Activated CD8-positive, alpha-beta T cell treated with anti-CD3 and anti-CD28 coated beads for 36 hours (primary cell): ENCODE data around the gene STX3. TPM values are rescaled to one million over a fixed set of nuclear protein-coding genes. Genes with fewer than 3 reads are reported as not detected.

ENCODE experiments used
- ATAC-seq: fragments of 200-7000 bp; cut with Tn5 transposase; one replicate; pipeline ENCODE4 v1.10.0; 2021; ENCODE audit warnings: mild to moderate bottlenecking, moderate library complexity
- CTCF ChIA-PET: fragments of 350-600 bp; sonication (Branson Sonifier 250); formaldehyde crosslinking; loops from one replicate; lab custom pipeline; 2021; ENCODE audit warnings: antibody characterized with exemption; lab: Charles Lee
- POLR2A ChIA-PET: fragments of 350-600 bp; sonication (Branson Sonifier 250); formaldehyde crosslinking; loops from one replicate; lab custom pipeline; 2021; ENCODE audit warnings: antibody characterized with exemption; lab: Charles Lee
- DNase-seq: peaks from one replicate; pipeline ENCODE4 v3.0.0-alpha.2; 2020
- H3K27ac Mint-ChIP-seq: one replicate; pipeline ENCODE4 v1.8.0; 2021; ENCODE audit warnings: mild to moderate bottlenecking, mixed read lengths
- H3K27me3 Mint-ChIP-seq: one replicate; pipeline ENCODE4 v1.8.0; 2021; ENCODE audit warnings: mixed read lengths
- H3K36me3 Mint-ChIP-seq: one replicate; pipeline ENCODE4 v1.8.0; 2021; ENCODE audit warnings: low read depth, mixed read lengths
- H3K4me1 Mint-ChIP-seq: one replicate; pipeline ENCODE4 v1.8.0; 2021; ENCODE audit warnings: low read depth, mixed read lengths
- H3K4me3 Mint-ChIP-seq: one replicate; pipeline ENCODE4 v1.8.0; 2021; ENCODE audit warnings: mild to moderate bottlenecking, moderate library complexity, mixed read lengths
- H3K9me3 Mint-ChIP-seq: one replicate; pipeline ENCODE4 v1.8.0; 2021; ENCODE audit warnings: mixed read lengths
- CTCF ChIP-seq: fragments of 200-600 bp; IDR thresholded peaks from one replicate; pipeline ENCODE4 v1.8.0; 2022; ENCODE audit warnings: antibody characterized with exemption, mild to moderate bottlenecking
- intact Hi-C: fragments of 100-400 bp; cut with micrococcal nuclease; formaldehyde crosslinking; loops from one replicate; pipeline ENCODE4 v1.10.0; 2022
- total RNA-seq, 2 experiments: library from RNA; stranded (reverse); gene quantifications; one replicate each; pipeline ENCODE4 v1.2.3, GENCODE V29; 2021

STX3 gene
- total RNA-seq, 2 experiments from 2014 or later: 8.3 to 9.5 TPM

- no peaks in the 10 kb centered on the region for H3K36me3 Mint-ChIP-seq
- intact Hi-C loops: no loop called here
- no peak for TF ChIP-seq CTCF
- ChIA-PET POLR2A (no interaction called here), CTCF (interaction anchor here (1.1 to 1.2 kb wide), 2 partner anchors 9 to 38 kb away, joined by 3 read pairs; no protein-coding TSS in a partner anchor)
- H3K27ac Mint-ChIP-seq: no peak overlapping the region
- no peak overlapping the region for H3K4me3 Mint-ChIP-seq
- no peaks in the 10 kb centered on the region for H3K27me3 Mint-ChIP-seq
- no peak for ATAC-seq
- DNase-seq: no peak
- no peaks in the 10 kb centered on the region for H3K9me3 Mint-ChIP-seq
- H3K4me1 Mint-ChIP-seq: peaks cover 5% of the 10 kb centered on the region
Measured at GRCh38 chr11:59761993-59762392, 6.8 kb downstream of the STX3 start.

GRCh38 chr11:59765068-59765735 is 10.0 kb downstream of the STX3 start:
- no peaks in the 10 kb centered on the region for H3K9me3 Mint-ChIP-seq

GRCh38 chr11:59766542-59767224 is 11.5 kb downstream of the STX3 start:
- DNase-seq: no peak
- Mint-ChIP-seq H3K9me3 (no peaks in the 10 kb centered on the region), H3K36me3 (no peaks in the 10 kb centered on the region), H3K4me1 (peaks cover 8% of the 10 kb centered on the region), H3K27me3 (no peaks in the 10 kb centered on the region), H3K4me3 (no peak overlapping the region), H3K27ac (no peak overlapping the region)
- TF ChIP-seq CTCF: no peak
- intact Hi-C loops: no loop called here
- CTCF ChIA-PET: interaction anchor here (1.2 to 2.9 kb wide), 2 partner anchors 11 to 35 kb away, joined by 5 to 17 read pairs; partner anchors contain the start of gene STX3
- no peak for ATAC-seq
- POLR2A ChIA-PET: interaction anchor here (1.4 kb wide), 1 partner anchor 21 kb away, joined by 5 read pairs; no protein-coding TSS in a partner anchor

More at GRCh38 chr11:59765068-59765735, 10.0 kb downstream of the STX3 start:
- intact Hi-C loops: no loop called here
- no peaks in the 10 kb centered on the region for H3K36me3 Mint-ChIP-seq
- no peaks in the 10 kb centered on the region for H3K27me3 Mint-ChIP-seq
- H3K4me3 Mint-ChIP-seq: no peak overlapping the region
- no peak for ATAC-seq
- H3K27ac Mint-ChIP-seq: no peak overlapping the region
- ChIA-PET CTCF (interaction anchor here (0.8 to 2.9 kb wide), 2 partner anchors 10 kb away, joined by 3 to 17 read pairs; partner anchors contain the start of gene STX3), POLR2A (interaction anchor here (1.2 kb wide), 1 partner anchor 11 kb away, joined by 3 read pairs; no protein-coding TSS in a partner anchor)
- peaks cover 4% of the 10 kb centered on the region for H3K4me1 Mint-ChIP-seq
- no peak for DNase-seq
- no peak for TF ChIP-seq CTCF

- intact Hi-C loops: no loop called here
- H3K9me3 Mint-ChIP-seq: no peaks in the 10 kb centered on the region
- DNase-seq: peak; percentile 18
- no peak for TF ChIP-seq CTCF
- no peak overlapping the region for H3K27ac Mint-ChIP-seq
- CTCF ChIA-PET: interaction anchor here (1.2 to 2.9 kb wide), 2 partner anchors 12 to 34 kb away, joined by 5 to 17 read pairs; partner anchors contain the start of gene STX3
- H3K4me3 Mint-ChIP-seq: no peak overlapping the region
- peak; percentile 69 for ATAC-seq
- H3K36me3 Mint-ChIP-seq: no peaks in the 10 kb centered on the region
- POLR2A ChIA-PET: interaction anchor here (1.4 kb wide), 1 partner anchor 21 kb away, joined by 5 read pairs; no protein-coding TSS in a partner anchor
- H3K27me3 Mint-ChIP-seq: no peaks in the 10 kb centered on the region
- peaks cover 13% of the 10 kb centered on the region for H3K4me1 Mint-ChIP-seq
Measured at GRCh38 chr11:59767225-59767611, 12.0 kb downstream of the STX3 start.

GRCh38 chr11:59769111-59769510 is 13.9 kb downstream of the STX3 start:
- Mint-ChIP-seq H3K4me1 (peaks cover 20% of the 10 kb centered on the region), H3K4me3 (no peak overlapping the region), H3K36me3 (peaks cover 3% of the 10 kb centered on the region), H3K9me3 (no peaks in the 10 kb centered on the region), H3K27me3 (no peaks in the 10 kb centered on the region), H3K27ac (no peak overlapping the region)
- CTCF ChIA-PET: no interaction called here
- POLR2A ChIA-PET: no interaction called here
- no peak for ATAC-seq
- intact Hi-C loops: no loop called here
- peak; percentile 16 for DNase-seq
- TF ChIP-seq CTCF: no peak
